HG02938 (cell line): Measurements from ENCODE around the gene RGL3.
A peak's percentile ranks its signal among the peaks of the same experiment; 100 is the strongest.
"Not testable (repeated sequence)": the region's sequence is repeated elsewhere in the genome, so short reads cannot be mapped to it uniquely, and the experiment has no call there.

Source experiments
- ATAC-seq: cut with Tn5 transposase; IDR thresholded peaks from one replicate; pipeline ENCODE4 v1.9.1; 2021; ENCODE audit warnings: mild to moderate bottlenecking, moderate library complexity; ENCODE audit not compliant: unreplicated experiment

RGL3 gene

DNA sequence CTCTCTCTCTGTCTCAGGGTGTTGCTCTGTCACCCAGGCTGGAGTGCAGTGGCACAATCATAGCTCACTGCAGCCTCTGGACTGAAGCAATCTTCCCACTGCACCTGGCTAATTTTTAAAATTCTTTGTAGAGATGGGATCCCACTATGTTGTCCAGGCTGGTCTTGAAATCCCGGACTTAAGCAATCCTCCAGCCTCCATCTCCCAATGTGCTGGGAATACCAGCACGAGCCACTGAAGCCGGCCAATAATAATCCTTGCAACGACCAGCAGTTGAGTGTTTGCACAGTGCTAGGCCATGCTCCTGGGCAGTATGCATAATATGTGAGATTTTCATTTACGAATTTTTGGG, 34.4 kb downstream of the RGL3 start:
- no peak for ATAC-seq

DNA sequence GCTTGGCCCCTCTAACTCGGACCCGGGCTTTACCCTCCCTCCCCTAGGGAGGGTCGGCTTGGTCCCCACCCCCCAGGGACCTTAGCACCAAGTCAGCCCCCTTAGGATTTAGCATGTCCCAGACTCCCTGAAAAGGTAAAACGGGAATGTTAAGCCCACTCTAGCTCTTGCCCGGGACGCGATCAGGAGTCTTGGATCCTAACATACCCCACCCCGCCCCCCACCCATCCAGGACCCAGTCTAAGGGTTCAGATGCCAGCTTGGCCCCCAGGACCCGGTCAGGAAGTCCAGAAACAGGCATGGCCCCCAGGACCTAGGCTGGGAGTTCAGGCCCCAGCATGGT, 35.4 kb downstream of the RGL3 start:
- ATAC-seq: no peak

DNA sequence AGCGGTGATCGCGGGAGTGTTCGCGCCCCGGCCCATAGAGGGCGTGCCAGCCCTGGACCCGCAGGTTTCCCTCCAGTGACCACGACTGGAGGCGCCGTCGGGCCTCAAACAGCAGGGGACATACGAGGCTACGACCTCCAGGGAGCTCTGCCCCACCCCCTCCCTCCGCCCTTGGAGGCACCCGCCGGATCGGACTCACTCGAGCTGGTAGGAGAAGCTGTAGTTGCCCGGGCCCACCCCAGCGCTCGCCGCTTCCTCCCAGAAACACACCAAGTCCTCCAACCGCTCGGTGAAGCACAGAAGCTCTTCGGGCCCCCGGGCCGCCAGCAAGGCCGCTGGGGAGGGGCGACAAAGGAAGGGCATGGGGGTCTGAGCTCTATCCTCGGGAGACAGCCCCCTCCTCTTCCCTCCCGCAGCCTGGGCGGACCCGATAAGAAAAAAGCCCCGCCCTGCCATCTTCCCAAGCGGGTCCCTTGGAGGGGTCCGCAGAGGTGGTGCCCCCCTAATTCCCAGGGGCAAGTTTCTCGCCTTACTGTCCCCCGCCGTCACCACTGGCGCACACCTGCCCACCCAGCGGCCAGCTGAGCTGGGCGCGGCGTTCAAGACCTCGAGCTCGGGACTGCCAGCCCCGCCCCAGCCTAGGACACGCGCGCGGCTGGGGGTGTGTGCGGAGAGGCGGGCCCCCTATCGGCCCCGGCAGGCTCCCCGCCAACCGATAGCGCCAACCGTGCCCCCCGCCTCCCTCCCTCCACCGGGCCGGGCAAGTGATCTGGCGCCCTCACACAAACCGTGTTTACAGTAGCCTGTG, 36.0 kb downstream of the RGL3 start:
- ATAC-seq: no peak

DNA sequence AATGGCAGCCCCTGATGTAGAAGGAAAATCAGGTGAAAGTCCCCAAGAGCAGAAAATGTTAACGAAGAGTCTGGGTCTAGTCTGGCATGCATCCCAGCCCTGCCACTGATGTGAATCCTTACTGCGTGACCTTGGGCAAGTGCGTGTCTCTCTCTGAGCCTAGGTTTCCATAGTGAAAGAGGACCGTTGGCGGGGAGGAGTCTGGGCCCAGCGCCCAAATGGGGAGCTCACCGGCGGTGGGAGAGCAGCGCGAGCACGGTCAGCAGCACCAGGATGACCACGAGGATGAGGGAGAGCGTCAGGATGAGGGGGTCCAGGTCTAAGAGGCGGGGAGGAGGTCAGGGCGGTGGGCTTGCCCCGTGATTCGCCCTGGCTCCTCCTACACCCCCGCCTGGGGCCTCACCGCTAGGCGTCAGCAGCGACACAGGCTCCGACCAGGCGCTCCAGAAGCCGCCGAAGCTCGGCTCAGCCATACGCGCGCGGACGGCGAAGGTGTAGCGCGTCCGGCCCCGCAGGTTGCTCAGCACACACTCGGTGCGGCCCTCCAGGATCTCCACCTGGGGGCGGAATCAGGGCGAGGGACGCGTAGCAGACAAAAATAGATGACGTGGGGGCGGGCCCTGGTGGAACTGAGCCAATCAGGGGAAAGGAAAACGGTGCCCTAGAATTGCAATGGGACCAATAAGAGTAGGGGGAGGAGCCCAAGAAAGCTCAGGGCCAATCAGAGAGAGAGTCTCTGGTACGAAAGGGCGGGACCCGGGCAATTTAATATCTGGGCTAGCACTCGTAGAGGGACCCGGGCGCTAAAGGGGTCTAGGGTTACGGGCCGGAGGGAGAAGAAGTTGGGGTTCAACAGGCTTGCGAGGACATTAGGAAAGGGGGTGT, 38.2 kb downstream of the RGL3 start:
- ATAC-seq: peak; percentile 84

DNA sequence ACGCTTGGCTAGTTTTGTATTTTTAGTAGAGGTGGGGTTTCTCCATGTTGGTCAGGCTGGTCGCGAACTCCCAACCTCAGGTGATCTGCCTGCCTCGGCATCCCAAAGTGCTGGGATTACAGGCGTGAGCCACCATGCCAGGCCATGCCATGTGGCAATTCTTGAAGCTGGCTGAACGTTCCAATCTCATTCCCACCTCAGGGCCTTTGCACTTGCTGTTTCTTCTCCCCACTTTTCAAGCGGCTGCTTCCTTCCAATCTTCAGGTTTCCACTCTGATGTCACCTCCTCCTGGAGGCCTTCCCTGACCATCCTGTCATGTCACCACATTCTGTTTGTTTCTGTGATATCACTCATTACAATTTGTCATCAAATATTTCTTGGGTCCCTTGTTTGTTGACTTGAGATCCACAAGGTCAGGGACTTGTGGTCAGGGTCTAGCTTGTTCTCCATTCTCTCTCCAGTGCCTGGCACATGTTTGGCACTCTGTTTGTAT, 39.2 kb downstream of the RGL3 start:
- no peak for ATAC-seq

DNA sequence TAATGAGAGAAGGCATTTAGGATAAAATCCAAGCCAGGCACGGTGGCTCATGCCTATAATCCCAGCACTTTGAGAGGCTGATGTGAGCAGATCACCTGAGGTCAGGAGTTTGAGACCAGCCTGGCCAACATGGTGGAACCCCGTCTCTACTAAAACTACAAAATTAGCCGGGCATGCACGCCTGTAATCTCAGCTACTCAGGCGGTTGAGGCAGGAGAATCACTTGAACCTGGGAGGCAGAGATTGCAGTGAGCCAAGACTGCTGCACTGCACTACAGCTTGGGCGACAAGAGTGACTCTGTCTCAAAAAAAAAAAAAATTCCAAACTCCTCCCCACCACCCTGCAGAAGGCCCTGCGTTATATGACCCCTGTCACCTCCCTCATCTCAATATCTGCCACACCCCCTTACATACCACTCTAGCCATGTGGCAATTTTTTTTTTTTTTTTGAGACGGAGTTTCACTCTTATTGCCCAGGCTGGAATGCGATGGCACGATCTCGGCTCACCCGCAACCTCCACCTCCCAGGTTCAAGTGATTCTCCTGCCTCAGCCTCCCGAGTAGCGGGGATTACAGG, 39.8 kb downstream of the RGL3 start:
- ATAC-seq: not testable (repeated sequence)

DNA sequence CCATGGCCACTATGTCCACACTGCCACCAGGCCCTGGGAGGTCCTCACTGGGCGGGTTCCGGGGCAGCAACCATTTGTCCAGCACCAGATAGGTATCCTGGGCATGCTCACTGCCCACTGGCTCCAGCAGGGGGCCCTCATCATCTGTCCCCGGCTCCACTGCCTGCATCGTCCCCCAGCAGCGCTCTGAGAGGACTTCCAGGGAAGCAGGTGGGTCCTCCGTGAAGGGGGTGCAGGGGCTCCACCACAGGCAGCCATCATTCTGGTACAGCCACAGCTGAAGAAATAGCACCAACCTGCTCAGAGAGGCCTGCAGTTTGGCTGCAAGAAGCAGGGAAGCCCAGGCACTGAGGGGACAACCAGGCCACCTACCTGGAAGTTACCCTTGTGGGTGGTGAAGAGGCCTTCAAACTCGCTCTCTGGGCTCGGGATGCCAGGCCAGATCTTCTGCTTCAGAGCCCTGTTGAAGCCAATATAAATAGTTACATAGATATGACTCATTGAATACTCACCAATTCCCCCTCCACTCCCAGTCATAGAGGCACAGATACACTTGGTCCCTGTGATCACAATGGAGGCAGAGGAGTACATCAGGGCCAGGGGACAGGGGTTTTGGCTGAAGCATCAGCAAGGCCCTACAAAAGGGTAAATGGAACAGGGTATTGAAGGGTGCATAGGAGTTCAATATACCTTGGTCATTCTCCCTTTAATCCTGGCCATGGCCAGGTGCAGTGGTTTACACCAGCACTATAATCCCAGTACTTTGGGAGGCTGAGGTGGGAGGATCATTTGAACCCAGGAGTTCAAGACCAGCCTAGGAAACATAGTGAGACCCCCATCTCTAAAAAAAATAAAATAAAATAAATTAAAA, 40.6 kb downstream of the RGL3 start:
- no peak for ATAC-seq

DNA sequence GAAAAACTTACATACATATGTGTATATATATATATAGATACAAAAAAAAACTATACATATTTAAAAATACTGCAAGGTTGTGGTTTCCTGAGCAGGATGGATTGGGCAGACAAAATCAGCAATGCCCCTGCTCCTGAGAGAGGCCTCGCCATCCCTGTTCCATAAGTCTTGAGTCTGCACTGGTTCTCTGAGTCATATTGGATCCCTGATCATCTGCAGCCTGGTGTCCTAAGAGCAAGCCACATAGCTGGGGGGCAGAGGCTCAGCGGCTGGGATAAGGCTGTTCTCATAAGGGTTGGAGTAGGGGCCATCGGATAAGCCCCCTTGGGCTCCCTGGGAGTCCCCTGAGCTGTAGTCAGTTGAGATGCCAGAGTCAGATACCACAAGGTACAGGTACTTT, 41.4 kb downstream of the RGL3 start:
- no peak for ATAC-seq

DNA sequence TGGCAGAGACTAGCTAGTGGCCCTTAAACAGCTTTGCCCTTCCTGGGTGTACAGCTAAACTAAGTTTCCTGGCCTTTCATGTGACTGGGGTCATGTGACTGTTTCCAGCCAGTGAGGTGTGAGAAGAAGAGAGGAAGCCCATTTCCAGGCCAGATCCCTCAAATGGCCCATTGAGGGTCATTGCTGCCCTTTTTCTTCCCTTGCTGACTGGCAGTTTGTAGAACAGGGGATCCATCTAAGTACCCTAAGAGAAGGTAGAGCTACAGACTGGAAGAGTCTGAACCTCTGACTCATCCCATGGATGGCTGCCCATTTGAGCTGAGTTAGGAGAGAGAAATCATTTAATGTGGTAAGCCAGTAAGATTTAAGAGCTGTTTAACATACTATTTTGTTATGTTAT, 41.9 kb downstream of the RGL3 start:
- no peak for ATAC-seq

DNA sequence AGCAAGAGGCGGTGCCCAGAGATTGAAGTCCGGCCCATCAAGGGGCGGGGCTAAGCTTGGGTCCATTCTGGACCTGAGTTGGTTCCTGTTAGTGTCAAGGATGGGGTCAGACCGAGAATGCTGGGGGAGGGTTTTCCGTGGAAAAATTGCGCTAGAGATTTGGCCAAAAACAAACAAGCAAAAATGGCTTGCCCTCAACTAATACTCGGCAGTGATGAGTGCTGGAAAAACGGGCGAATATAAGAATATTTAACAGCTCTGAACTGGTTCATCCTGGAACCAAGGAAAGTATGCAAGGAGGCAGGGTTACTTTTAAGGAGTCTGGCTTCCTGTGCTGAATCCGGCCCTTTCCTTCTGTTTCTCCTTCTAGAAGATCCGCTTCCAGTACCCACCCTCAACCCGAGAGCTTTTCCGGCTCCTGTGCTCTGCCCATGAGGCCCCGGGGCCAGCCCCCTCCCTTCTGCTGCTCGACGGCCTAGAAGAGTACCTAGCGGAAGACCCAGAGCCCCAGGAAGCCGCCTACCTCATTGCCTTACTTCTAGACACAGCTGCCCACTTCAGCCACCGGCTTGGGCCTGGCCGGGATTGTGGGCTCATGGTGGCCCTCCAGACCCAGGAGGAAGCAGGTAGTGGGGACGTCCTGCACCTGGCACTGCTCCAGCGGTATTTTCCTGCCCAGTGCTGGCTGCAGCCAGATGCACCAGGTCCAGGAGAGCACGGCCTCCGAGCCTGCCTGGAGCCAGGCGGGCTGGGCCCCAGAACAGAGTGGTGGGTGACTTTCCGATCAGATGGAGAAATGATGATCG, 43.8 kb downstream of the RGL3 start:
- ATAC-seq: peak; percentile 24

DNA sequence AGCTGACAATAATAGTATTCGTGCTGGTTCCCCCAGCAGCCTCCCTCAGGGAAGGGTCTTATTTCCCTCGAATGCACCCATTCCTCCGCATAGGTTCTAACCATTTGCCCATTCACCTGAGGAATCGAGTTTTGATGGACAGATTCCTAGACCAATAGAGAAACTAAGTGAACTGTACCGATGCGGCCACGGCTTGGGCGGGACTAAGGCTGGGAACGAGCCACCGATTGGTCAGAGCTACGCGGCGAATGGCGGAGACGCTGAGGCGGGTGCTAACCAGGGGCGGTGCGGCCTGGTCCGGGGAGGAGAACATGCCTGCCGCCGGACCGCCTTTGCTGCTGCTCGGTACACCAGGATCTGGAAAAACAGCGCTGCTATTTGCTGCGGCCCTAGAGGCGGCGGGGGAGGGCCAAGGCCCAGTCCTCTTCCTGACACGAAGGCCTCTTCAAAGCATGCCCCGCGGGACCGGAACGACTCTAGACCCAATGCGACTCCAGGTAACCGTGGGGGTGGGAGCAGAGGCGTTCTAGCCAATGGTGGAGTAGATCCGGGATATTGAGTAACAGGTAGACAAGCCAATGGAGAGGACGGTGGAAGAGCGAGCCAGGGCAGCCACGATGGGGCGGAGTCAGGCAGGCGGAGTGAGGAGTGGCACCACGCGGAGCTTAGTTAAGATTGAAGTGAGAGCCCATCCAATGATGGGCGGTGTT, 44.5 kb downstream of the RGL3 start, which contains the start of gene SWSAP1:
SWSAP1 (plus strand) TSS at position 234 of the 710 bp plus-strand sequence; CDS start at position 249, 15 bp downstream.
- peak; percentile 88 for ATAC-seq

DNA sequence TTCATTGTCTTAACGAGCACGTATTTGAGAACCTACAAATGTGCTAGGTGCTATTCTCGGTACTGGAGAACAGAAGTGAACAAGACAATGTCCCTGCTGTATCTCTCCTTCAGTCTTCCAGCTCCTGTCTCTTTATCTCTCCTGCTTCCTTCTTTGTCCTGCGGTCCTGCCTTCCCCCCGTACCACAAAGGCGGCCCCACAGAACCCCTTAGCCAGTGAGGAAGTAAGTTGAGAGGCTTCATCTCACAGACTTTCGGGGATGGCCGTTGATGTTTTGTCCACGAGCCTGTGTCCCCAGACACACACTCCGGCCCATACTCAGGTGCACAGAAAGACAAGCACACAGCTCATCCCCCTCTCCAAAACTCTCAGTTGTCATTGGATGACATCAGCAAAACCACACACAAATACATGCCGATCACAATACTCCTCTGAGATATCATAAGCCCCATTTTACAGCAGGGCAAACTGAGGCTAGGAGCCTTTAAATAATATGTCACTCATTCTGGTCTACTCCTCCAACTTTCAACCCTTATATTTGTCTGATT, 45.2 kb downstream of the RGL3 start:
- no peak for ATAC-seq

DNA sequence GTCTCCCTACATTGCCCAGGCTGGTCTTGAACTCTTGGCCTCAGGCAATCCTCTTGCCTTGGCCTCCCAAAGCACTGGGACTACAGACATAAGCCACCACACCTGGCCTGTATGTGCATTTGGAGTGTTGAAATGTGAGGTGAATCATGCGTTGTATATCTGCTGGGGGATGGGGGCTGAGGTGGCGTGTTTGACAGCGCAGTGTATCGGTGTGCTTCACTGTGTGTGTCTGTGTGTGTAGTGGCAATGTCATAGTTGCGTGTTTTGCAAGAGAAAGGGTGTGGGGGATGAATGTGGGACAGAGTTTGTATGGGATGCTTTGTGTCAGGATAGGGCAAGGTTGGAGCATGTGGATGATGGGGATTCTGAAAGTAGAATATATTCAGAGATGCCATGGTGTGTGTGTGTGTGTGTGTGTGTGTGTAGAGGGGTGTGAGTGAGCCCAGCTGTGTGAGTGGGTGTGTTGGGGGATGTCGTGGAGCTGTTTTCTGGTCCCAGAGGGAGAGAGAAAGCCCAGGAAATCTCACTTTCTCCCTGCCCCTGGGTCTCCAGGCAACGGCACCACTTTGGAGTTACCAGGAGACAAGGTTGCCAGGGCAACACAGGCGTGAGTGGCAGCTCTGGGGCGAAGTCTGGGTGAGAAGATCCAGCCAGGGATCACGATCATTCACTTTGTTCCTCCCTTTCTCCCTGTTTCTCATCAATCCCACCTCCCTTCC, 45.8 kb downstream of the RGL3 start:
- ATAC-seq: no peak

DNA sequence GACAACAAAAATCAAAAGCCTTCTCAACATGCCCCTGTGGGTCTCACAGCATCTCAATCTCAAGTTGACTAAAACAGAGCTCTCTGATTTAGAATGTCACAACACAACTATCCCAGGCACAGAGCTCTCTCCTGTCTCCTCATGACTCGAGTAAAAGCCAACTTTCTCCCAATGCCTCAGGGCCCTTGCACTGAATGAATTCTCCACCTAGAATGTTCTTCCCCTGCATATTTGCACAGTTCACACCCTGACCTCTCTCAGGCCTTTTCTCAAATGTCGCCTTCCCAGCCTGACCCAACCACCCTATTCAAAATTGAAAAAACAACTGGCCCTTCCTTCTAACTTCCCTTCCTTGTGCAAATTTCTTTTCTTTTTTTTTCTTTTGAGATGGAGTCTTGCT, 48.4 kb downstream of the RGL3 start:
- no peak for ATAC-seq

DNA sequence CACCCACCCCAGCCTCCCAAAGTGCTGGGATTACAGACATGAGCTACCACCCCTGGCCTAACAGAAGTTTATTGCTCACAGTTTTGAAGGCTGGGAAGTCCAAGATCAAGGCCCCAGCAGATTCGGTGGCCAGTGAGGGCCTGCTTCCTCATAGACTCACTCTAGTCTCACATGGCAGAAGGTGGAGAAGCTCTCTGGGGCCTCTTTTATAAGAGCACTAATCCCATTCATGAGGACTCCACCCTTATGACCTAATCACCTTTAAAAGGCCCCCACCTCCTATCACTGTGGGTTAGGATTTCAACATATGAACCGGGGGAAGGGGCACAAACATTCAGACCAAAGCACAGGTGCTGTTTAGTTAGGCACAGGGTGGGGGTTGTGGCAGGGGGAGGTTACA, 51.6 kb downstream of the RGL3 start:
- no peak for ATAC-seq

DNA sequence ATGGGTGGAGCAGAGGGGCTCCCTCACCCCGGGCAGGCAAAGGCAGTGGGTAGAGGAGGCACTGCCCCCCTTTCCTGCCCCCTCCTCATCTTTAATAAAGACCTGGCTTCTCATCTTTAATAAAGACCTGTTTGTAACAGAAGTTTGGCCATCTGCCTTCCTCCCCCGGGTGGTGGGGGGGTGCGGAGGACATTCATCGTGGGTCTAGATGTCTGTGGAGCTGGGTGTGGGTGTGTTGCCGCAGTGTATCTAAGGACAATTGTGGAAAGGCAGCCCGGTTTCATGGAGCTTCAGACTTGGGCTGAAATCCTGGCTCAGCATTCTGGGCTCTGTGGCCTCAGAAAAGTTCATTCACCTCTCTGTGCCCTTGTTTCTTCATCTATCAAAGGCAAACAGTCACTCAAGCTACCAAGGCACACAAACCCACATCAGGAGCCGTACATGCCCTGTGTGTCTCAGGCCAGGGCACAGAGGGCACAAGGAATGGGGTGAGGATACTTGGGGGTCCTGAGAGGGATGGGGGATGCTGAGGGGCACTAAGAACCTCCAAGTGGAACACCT, 53.5 kb downstream of the RGL3 start:
- ATAC-seq: no peak

DNA sequence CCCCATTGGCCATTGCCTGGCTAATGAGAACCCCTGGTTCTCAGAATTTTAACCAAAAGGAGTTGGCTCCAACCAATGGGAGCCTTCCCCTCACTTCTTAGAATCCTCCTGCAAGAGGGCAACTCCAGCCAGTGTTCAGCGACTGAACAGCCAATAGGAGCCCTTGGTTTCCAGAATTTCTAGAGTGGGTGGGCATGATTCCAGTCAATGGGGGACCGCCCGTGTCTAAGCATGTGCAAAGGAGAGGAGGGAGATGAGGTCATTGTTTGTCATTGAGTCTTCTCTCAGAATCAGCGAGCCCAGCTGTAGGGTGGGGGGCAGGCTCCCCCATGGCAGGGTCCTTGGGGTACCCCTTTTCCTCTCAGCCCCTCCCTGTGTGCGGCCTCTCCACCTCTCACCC, 54.2 kb downstream of the RGL3 start:
- no peak for ATAC-seq

DNA sequence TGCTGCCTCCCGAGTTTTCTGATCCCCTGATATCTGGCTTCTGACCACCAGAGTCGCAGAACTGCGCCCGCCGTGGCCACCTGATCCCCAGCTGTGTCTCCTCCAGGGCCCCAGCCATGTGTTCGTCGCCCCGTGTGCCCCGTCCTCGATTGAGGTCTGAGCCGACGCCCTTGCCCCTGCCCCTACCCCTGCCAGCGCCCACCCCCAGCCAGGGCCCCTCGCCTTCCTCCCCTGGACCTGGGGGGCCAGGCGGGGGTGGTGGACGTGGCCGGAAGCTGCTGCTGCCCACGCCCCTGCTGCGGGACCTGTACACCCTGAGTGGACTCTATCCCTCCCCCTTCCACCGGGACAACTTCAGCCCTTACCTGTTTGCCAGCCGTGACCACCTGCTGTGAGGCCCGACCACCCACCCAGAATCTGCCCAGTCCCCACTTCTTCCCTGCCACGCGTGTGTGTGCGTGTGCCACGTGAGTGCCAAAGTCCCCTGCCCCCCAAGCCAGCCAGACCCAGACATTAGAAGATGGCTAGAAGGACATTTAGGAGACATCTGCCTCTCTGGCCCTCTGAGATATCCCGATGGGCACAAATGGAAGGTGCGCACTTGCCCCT, 54.7 kb downstream of the RGL3 start:
- ATAC-seq: no peak
